ENCODE data around the gene AUTS2. TPM values are rescaled to one million over a fixed set of nuclear protein-coding genes. Genes with fewer than 3 reads are reported as not detected.

Gene AUTS2
- total and polyA plus RNA-seq, 4 donors = 4.9 to 24.4 (median 7.0) TPM

- no peak for TF ChIP-seq REST (IDR thresholded peaks at IDR 0.05)
- no peak for TF ChIP-seq RAD21 (IDR thresholded peaks at IDR 0.05)
- TF ChIP-seq EGR1 (IDR thresholded peaks at IDR 0.05; ENCODE audit: low read depth in 2 of 2) = no peak
- no peak for TF ChIP-seq SP1 (IDR thresholded peaks at IDR 0.05)
- TF ChIP-seq NR2F2 (IDR thresholded peaks at IDR 0.05) = no peak
- no peak for TF ChIP-seq FOXA2 (IDR thresholded peaks at IDR 0.05)
- no peak for TF ChIP-seq FOXA1 (IDR thresholded peaks at IDR 0.05)
- no peak for TF ChIP-seq TAF1 (conservative IDR thresholded peaks at IDR 0.05)
Measured at GRCh38 chr7:69738396-69738951, 140.2 kb downstream of the AUTS2 start (continued).

- no peak for DNase-seq (ENCODE audit: low spot score)
- H3K9me3 ChIP-seq (ENCODE audit: control insufficient read depth in 4 of 4, low read length in 3 of 4) = no peaks in the 10 kb centered on the region
- no peak overlapping the region for H3K4me3 ChIP-seq (ENCODE audit: low read depth in 1 of 3, low read length in 3 of 3)
- no peak overlapping the region for H3K27ac ChIP-seq (ENCODE audit: low read depth in 1 of 2, low read length in 2 of 2)
- H3K36me3 ChIP-seq (ENCODE audit: control insufficient read depth in 4 of 4, insufficient read depth in 3 of 4, low read depth in 1 of 4, low read length in 3 of 4) = no peaks in the 10 kb centered on the region
- no peaks in the 10 kb centered on the region for H3K27me3 ChIP-seq (ENCODE audit: control insufficient read depth in 4 of 4, insufficient read depth in 4 of 4, low read length in 3 of 4)
- H3K4me1 ChIP-seq (ENCODE audit: control insufficient read depth in 4 of 4, insufficient read depth in 4 of 4, low read length in 3 of 4) = no peaks in the 10 kb centered on the region
- TF ChIP-seq HNF4G (IDR thresholded peaks at IDR 0.05) = no peak
- TF ChIP-seq SP1 (IDR thresholded peaks at IDR 0.05) = no peak
- TF ChIP-seq RXRA (IDR thresholded peaks at IDR 0.05) = no peak
- TF ChIP-seq FOXA1 (IDR thresholded peaks at IDR 0.05) = no peak
- TF ChIP-seq ATF3 (IDR thresholded peaks at IDR 0.05) = no peak
- no peak for TF ChIP-seq EGR1 (IDR thresholded peaks at IDR 0.05; ENCODE audit: low read depth in 2 of 2)
- no peak for TF ChIP-seq HNF4A (conservative IDR thresholded peaks at IDR 0.05)
- TF ChIP-seq REST (IDR thresholded peaks at IDR 0.05) = no peak
- TF ChIP-seq ZBTB33 (IDR thresholded peaks at IDR 0.05) = no peak
- no peak for TF ChIP-seq FOXA2 (IDR thresholded peaks at IDR 0.05)
- no peak for TF ChIP-seq NR2F2 (IDR thresholded peaks at IDR 0.05)
- TF ChIP-seq RAD21 (IDR thresholded peaks at IDR 0.05) = no peak
- no peak for TF ChIP-seq JUND (IDR thresholded peaks at IDR 0.05)
- no peak for TF ChIP-seq MAX (IDR thresholded peaks at IDR 0.05)
- TF ChIP-seq GABPA (IDR thresholded peaks at IDR 0.05 in 1 of 2, conservative IDR thresholded peaks at IDR 0.05 in 1 of 2) = no peak
- no peak for TF ChIP-seq YY1 (IDR thresholded peaks at IDR 0.05)
- no peak overlapping the region for H3K9ac ChIP-seq (ENCODE audit: low read depth in 1 of 2, low read length in 2 of 2)
- 95% methylated on average over 1 of the region's 1 CpG for WGBS
Measured at GRCh38 chr7:69739190-69739589, 140.9 kb downstream of the AUTS2 start.
